HG02571 (cell line): Measurements from ENCODE around the gene PDGFA.

Source experiments
- ATAC-seq: cut with Tn5 transposase; IDR thresholded peaks from one replicate; pipeline ENCODE4 v1.9.1; 2021; ENCODE audit warnings: mild to moderate bottlenecking, moderate library complexity; ENCODE audit not compliant: unreplicated experiment

PDGFA gene

DNA sequence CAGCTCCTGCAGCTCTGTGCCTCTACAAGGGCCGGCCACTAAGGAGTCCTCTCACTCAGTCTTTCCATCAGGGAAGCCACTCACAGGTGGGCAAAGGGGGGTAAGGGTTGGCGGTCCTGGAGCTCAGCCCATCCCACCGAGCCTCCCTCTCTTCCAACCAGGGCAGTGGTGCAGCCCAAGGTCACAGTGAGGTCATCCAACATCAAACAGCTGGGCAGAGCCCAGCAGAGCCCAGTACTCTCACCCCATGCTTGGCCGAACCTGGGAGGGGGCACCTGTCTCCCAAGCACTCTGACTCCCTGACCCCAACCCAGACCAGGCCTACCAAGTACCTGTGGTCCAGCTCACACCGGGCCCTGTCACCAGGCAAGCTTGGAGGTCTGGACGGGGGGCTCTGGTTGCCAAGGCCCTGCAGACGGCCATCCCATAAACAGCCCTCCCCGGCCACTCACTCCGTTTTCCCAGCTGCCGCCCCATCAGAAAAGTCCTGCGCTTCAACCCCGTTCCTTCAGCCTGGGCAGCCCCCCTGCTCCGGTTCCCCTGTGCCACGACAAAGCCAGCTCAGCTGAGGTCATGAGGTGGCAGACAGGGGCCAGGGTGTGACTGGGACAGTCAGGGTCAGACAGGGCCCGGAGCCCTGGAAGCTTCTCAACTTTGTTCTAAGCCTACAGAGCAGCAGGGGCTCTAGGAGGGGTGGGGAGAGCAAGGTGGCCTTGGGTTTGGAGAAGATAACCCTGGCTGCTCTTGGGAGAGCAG lies 27.5 kb downstream of the PDGFA start:
- ATAC-seq = no peak

DNA sequence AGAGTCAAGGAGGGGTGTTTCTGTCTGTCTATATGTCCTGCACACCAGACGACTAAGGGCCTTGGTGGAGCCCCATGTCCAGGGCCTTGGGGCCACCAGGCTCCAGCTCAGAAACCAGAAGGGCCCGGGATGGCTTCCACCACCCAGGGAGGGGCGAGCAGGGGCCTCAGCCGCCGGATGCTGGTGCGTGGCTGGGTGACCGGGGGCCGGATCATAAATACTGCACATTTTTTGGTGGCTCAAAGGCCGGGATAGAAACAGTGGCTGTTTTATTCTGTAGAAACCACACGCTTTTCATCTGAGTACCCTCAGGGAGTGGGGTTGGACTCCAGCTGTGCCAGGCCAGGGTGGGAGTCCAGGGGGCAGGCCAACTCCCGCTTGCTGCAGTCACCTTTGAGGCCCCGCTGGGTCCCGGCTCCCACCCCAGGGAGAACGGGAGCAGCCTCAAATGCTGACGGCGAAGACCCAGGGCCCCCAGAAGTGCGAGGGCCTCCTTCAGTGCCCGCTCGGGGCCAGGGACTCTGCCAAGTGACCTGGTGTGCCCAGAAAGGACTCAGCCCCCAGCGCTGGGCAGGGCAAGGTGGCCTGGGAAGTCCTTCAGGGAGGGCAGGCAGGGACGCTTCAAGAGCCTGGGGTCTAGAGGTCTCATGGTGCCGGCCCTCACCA lies 28.2 kb downstream of the PDGFA start:
- ATAC-seq = no peak

DNA sequence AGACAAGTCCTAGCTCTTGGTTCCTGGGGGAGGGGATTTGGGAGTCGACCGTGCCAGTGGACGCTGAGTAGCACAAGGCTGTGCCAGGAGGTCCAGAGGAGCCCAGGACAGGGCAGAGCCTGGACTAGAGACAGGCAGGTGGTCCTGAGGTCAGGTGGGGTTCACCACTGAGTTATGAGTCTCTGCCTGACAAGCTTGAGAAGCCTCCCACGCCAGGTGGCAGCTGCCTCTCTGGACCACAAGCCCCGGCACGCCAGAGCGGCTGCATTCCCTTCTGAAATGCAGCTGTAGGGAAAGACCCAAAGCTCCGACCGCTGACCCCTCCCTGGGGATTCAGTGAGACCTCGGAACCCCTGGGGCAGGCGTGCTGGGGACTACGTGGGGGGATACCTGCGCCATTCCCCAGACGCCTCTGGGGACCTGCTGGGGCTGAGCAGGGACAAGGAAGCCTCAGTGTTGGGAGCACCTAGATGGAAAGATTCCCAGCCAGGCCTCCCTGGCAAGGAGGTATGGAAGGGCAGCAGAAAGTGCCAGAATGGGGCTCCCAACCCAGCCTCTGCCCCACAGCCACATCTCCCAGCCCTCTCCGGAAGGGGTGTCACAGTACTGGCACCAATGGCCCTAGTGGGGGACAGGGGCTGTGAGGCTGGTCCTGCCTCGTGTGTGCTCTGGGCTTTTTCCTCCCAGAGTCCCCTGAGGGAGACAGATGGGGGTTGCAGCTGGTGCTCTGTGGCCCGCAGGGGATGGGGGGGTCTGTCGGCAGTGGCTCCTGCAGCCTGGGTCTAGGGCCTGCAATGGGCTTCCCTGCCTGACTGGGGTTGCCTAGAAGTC lies 29.0 kb downstream of the PDGFA start:
- peak; percentile 59 for ATAC-seq

DNA sequence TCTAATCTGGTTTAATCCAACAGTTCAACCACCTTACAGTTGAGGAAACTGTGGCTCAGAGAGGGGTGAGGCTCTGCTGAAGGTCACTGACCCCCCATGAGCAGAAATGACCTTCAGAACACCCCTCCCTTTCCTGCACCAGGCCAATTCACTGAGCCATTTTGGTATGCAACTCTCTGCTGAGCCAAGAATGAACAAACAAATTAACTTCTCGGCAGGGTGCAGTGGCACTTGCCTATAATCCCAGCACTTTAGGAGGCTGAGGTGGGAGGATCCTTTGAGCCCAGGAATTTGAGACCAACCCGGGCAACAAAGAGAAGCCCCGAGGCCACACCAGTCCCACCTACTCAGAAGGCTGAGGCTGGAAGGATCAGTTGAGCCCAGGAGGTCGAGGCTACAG lies 29.8 kb downstream of the PDGFA start:
- ATAC-seq = no peak

DNA sequence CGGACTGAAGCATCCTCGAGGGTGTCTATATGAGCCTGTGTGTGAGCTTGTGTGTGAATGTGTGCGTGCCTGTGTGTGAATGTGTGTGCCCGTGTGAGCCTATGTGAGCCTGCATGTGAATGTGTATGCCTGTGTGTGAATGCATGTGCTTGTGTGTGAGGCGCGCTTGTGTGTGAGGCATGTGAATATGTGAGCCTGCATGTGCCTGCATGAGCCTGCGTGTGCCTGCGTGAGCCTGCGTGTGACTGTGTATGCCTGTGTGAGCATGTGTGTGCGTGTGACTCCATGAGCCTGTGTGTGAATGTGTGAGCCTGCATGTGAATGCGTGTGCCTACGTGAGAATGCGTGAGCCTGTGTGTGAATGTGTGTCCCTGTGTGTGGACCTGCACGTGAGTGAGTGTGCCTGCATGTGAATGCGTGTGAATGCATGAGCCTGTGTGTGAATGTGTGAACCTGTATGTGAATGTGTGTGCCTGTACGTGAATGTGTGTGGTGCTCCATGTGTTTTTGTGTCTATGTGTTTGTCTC lies 33.4 kb downstream of the PDGFA start:
- no peak for ATAC-seq

DNA sequence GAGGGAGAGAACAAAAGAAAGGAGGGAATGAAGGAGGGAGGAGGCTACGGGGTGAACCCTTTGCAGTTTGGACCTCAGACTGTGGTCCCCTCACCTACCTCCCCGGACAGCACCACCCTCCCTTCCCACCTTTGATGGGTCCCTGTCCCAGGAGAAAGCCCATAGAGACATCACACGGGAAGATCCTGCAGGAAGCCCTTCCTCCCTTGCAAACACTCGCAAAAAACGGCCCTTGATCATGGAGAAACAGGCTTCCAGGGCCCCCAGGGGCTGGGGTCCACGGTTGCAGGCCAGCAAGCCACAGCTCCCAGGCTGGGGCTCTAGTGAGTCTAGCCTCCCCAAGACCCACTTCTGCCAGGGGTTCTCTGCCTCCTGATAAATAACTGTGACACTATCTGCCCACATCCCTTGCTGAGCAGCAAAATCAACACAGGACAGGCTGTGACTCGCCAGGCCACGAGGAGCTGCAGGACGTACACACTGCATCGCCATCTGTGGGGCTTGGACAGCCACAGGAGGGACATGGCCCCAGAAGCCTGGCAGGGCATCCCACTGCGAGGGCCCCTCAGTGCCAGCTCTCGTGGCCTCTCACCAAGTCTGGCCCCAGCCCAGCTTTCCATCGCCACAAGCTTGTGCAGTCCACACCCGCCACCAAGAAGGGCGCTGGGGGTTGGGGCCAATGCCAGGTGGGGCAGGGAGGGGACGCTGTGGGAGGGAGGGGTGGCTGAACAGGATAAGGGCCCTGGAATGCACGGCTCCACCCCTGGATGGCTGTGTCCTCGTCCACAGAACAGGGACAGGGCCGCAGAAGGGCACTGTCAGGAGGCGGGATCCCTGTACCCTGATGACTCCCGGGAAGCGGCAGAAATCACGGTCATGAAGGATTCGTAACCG lies 34.2 kb downstream of the PDGFA start:
- ATAC-seq = no peak

DNA sequence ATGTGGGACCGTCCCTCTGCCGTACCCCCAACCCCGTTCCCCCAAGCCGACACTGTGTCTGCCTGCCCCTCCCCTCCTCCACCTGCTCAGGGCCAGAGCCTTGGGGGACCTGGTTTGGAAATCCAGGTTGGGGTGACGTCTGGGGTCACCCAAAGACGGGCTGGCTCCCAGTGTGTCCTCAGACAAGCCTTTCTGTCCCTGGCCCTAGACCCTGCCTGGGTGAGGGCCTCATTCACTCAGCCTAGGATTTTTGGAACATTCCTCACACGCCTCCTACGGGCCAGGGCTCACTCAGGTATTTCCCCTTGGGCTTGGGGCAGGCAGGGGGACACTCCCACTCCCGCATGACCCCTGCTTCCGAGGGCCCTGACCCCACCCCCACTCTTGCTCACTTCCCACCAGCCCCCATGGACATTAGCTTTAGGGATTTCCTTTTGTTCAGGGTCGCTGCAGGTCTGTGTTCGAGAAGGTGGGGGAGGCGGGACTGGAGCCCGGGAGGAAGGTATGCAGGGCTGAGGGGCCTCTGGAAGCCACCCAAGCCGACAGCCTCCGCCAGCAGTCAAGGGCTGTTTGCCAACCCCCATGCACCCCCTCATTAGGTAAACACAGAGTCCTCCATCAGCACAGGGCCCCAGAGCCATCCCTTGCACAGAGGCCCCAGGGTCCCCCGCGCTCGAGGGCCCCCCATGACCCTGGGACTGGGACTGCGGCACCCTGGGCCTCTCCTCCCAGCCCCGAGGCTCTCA lies 35.1 kb downstream of the PDGFA start:
- ATAC-seq = no peak

DNA sequence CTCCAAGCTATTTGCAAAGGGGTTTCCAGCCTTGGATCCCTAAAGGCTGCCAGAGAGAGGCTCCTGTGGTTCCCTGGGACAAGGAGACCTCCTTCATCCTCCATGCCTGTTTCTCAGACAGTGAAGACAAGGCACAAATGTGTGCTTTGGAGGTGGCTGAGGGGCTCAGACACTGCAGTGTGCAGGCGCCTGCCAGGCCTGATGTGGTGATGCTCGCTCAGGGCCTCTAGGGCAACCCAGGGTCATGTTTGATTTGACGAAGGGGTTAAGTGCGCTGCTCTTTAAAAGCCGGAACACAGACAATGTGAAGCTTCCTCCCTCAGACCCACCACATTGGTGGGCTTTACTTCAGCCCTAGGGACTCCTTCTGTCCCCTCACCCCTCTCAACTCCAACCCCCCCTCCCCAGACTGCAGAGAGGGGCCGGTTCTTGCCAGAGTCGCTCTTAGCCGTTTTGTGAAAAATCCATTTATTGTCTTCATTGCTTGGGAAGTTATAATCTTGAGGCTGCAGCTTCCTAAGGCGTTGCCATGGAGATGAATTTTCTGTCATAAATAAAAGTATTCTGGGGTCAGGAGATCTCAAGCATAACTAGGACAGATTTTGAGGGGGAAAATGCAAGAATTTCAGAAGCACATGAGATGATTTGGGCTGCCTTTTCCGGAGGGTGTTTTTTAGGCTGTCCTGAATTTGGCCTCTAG lies 35.8 kb downstream of the PDGFA start:
- ATAC-seq = no peak

DNA sequence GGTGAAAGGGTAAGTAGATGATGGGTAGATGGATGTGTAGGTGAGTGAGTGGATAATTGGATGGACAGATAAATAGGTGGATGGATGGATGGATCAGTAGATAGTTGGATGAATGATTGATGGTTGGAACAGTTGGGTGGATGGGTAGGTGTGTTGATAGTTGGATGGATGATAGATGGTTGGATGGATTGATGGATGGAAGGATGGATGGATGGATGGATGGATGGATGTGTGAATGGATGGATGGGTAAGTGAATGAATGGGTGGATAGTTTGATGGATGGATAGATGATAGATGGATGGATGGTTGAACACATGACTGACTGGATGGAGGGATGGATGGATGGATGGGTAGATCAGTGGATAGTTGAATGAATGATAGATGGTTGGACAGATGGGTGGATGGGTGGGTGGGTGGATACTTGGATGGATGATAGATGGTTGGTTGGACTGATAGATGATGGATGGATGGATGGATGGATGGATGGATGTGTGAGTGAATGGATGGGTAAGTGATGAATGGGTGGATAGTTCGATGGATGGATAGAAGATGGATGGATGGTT lies 37.0 kb downstream of the PDGFA start:
- no peak for ATAC-seq

DNA sequence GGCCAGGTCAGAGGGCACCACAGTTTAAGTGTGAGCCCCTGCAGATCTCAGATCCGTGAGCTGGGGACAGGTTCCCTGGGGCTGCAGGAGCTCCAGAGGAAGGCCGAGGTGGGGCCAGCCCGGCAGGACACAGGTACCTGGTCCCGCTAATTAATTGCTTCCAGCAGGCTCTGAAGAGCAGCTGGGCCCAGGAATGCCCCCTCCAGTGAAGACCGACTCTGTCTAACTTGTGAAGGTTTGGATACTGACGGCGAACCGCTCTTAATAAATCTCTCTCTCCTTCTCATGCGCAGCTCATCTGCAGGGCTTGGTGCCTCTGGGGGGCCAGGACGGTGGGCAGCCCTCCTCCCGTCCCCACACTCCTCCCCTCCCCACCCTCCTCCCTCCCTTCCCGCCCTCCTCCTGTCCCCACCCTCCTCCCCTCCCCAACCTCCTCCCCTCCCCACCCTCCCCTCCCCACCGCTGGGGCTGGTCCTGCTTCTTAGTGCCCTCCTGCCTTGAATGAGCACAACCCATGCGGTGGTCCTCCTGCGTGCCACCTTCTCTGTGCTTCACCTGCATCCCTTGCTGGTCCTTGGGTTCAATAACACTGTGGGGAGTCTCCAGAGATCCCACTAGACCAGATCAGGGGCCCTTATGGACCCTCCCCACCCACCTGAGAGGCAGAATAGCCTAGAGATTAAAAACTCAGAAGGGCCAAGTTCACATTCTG lies 38.3 kb downstream of the PDGFA start:
- no peak for ATAC-seq

DNA sequence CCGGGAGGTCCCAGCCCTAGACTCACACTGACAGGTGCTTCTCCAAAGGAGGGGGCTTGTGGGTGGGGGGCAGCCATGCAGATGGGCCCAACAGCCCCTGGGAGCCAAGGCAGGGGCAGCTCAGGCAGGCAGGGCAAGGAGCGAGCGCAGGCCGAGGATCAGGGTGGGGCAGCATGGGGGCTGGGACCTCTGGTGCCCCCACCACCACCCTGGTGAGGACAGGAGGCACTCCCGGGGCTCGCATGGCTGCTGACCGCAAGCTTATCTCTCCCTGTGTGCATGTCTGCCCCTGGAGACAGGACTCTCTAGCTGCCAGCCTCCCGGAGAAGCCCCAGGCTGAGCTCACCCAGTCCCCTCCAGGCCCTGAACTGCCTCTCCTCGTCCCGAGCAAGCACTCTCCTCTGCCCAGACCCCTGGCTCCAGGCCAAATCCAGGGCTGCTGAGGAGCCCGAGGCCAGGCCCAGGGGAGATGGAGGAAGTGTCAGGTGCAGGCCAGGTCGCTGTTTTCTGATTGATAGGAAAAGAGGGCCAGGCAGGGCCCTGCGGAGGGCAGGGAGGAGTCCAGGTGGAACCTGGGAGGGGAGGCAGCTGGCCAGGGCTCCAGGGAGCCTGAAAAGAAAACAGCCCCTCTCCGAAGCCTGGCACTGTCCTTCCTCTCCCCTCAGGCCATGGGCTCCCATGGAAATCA lies 39.0 kb downstream of the PDGFA start:
- no peak for ATAC-seq

DNA sequence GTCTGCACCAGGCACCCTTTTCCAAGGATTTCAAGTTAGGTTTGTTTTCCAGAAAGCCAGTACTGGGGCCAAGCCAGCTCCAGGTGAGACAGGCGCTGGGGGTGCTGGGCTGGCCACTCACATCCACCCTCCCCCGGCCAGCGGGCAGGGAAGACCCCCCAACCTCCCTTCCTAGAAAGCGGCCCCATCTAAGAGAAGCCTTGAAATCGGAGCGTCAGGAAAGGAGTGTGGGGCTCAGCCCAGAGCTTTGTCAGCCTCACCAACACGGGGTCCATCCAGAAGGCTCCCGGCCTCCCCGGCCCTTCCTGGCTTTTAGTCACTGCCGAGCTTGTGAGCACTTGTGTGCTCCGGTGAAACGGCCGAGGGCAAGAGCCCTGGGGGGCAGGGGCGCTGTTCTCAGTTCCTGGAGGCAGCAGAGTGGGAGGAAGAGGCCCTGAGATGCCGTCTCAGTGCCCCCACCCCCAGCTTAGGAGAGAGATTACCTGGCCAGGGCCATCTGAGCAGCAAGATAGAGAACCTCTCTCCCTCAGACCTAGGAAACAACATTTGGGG lies 39.6 kb downstream of the PDGFA start:
- ATAC-seq = no peak

DNA sequence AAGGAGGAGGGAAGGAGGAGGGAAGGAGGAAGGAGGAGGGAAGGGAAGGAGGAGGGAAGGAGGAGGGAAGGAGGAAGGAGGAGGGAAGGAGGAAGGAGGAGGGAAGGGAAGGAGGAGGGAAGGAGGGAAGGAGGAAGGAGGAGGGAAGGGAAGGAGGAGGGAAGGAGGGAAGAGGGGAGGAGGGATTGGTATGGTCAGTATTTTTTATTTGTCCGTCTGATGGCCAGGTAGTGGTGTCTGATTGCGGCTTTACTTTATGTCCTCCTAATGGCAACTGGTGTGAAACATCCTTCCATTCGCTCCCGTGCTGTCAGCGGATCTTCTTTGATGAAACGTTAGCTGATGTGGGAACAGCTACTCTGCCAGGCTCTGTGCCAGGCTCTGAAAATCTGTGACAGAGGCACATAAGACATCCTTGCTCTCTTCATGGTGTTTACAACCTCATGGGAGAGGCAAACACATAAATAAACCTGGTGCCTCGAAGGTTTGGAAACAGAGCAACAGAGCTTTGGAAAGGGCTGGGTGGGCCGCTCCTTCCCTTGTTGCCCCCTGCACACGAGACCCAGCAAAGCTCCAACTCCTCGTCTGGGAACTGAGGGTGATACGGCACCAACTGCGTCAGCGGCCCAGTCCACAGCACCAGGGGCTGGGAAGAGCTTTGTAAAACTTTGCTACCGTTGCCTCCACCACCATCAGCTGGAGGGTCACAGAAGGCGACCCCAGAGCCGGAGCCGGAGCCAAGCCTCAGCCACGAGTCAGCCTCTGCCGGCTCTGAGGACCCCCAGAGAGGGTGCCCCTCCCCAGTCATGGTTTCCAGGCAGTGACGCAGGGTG lies 40.3 kb downstream of the PDGFA start:
- no peak for ATAC-seq

DNA sequence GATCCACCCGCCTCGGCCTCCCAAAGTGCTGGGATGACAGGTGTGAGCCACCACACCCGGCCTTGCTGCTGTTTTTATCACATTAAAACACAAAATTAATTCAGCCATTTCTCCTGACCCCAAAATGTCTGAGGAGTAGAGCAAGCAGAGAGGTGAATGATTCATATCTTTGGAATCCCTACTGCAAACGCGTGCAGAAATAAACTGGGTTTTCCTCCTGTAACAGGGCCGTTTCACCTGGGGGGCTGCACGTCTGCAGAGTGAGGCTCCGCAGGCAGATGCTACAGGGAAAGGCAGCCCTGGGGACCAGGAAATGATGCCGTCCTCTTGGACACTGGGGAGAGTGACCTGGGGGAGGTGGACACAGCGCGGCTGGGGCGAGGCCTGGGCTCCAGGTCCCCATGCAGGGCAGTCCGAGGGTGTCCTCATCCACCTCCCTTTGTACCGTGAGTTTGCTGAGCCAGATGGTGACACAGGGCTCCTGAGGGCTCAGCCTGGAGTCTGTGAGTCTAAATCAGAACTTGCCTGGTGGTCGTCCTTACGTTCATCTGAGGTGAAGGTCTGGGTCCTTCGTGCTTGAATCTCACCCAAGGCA lies 41.9 kb downstream of the PDGFA start:
- no peak for ATAC-seq

DNA sequence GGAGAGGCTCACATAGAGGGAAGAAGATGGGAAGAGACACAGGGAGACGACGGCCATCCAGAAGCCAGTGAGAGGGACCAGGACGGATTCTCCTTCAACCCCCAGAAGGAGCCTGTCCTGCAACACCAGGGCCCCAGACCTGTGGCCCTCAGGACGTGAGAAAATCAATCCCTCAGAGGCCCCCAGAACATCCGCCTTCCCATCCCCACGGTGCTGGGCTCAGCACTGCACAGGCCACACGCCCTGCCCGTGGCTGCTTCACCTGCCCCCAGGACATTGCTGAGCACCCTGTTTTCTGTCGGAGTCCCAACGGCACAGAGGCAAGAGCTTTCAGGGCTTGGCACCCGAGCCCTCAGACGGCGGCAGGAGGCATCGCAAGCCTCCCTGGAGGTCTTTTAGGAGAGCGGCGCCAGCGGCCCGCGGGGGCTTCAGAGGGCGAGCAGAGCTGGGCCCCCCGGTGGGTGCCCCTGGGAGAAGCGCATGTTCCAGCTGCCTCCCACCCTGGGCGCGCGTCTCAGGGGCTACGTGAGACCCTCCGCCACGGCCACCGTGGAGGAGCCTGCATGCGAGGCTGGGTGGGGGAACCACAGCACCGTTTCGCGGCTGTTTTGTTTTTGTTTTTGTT lies 42.8 kb downstream of the PDGFA start:
- ATAC-seq = no peak
